ENCODE data around the gene RNF212B. TPM values are rescaled to one million over a fixed set of nuclear protein-coding genes. Genes with fewer than 3 reads are reported as not detected.
"Not testable (repeated sequence)": the region's sequence is repeated elsewhere in the genome, so short reads cannot be mapped to it uniquely, and the experiment has no call there.

The RNF212B gene
- total and polyA plus RNA-seq, 2 of the 13 experiments (the other 11 are each of a cell fraction or from before 2014, with no cell fraction given), result 0.05 TPM; not detected in 1

DNA sequence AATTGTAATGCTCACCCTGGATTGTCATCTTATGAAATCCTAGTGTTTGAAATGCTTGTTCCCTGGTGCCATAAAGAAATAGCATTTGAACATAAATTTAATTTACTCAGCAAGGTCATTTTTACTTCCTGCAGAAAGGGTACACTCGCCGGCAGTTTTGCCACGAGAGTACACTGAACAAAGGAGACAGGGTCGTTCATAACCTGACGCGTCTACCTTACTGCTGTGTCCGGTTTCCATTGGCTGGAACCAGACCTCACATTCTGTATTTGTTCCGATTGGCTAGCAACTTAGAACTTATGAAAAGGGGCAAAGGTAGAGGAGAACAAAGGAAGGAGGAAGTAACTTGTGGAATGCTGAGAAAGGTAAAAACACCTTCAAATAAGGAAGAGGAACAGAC is 23.1 kb downstream of the RNF212B start:
- H3K27ac ChIP-seq (ENCODE audit: extremely low read length, insufficient read depth, low read length); intact Hi-C loops (cut with micrococcal nuclease; ENCODE audit: unreplicated experiment): not testable (repeated sequence)

GRCh38 chr14:23269193-23269592 is 31.5 kb downstream of the RNF212B start:
- Histone ChIP-seq H3K9ac (ENCODE audit: insufficient read depth, low read depth, low read length) (no peak overlapping the region), H4K20me1 (ENCODE audit: insufficient read depth, low read length) (no peaks in the 10 kb centered on the region), H3K4me1 (ENCODE audit: insufficient read depth, low read length) (no peaks in the 10 kb centered on the region), H3K27ac (ENCODE audit: extremely low read length, insufficient read depth, low read length) (no peak overlapping the region), H3K27me3 (ENCODE audit: control insufficient read depth in 1 of 2, insufficient read depth in 2 of 2, low read length in 2 of 2) (peaks cover 0 to 8% of the 10 kb centered on the region in 2 experiments; a peak in 1 of 5 replicates), H3K4me2 (ENCODE audit: low read depth, low read length) (no peak overlapping the region), H3K4me3 (replicated peaks in 1 of 3; ENCODE audit: insufficient read depth in 1 of 3, low read depth in 2 of 3, low read length in 3 of 3) (no peak overlapping the region), H2AFZ (ENCODE audit: low read length) (no peak overlapping the region), H3K36me3 (replicated peaks in 1 of 2; ENCODE audit: control insufficient read depth in 1 of 2, insufficient read depth in 2 of 2, low read length in 2 of 2) (no peaks in the 10 kb centered on the region), H3K79me2 (ENCODE audit: insufficient read depth, low read length) (no peaks in the 10 kb centered on the region), H3K9me3 (ENCODE audit: low read length) (no peaks in the 10 kb centered on the region)
- 44% methylated on average over 7 of the region's 7 CpGs for WGBS (ENCODE audit: low lambda C conversion rate)
- intact Hi-C loops (cut with micrococcal nuclease; ENCODE audit: unreplicated experiment) (loop anchor here (5.0 kb wide), 1 partner anchor 288 kb away; the partner anchor contains the start of gene THTPA), in situ Hi-C loops (cut with HindIII; ENCODE audit: extremely low pct_ligation_motif_present, low pct_unique_long_range_greater_than_20kb) (no loop called here)
- ChIA-PET CTCF (ENCODE audit: low intra/inter-chr PET ratio, low total read pairs) (no interaction called here), POLR2A (interaction anchor here (1.6 to 2.3 kb wide), 2 partner anchors 14 to 17 kb away, joined by 3 to 7 read pairs; partner anchors contain the start of gene HOMEZ)
- FAIRE-seq, result no peak
- no TSS peak for BruUV-seq (replicated peaks)
- peak; percentile 20; the same call in 1 of the 3 replicates for ATAC-seq
- no peak for DNase-seq (ENCODE audit: low spot score)
- no peak for TF ChIP-seq TAF15 (IDR thresholded peaks at IDR 0.05; ENCODE audit: low read depth, low read length, poor library complexity, severe bottlenecking)
- no peak for TF ChIP-seq ZNF773 (CRISPR knock-in tag; IDR thresholded peaks at IDR 0.05; ENCODE audit: borderline replicate concordance)
- TF ChIP-seq UBTF (CRISPR knock-in tag; IDR thresholded peaks at IDR 0.05), result no peak
- no peak for TF ChIP-seq MEIS2 (CRISPR knock-in tag; IDR thresholded peaks at IDR 0.05)
- TF ChIP-seq, protein P1, sequence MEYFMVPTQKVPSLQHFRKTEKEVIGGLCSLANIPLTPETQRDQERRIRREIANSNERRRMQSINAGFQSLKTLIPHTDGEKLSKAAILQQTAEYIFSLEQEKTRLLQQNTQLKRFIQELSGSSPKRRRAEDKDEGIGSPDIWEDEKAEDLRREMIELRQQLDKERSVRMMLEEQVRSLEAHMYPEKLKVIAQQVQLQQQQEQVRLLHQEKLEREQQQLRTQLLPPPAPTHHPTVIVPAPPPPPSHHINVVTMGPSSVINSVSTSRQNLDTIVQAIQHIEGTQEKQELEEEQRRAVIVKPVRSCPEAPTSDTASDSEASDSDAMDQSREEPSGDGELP (IDR thresholded peaks at IDR 0.05; ENCODE audit: borderline replicate concordance, low read depth), result no peak
- TF ChIP-seq SRSF1 (optimal IDR thresholded peaks at IDR 0.05; ENCODE audit: low read depth, low read length), result no peak
- no peak for TF ChIP-seq ZNF749 (CRISPR knock-in tag; IDR thresholded peaks at IDR 0.05; ENCODE audit: borderline replicate concordance)
- TF ChIP-seq SAFB2 (CRISPR knock-in tag; IDR thresholded peaks at IDR 0.05; ENCODE audit: borderline replicate concordance, low read depth), result no peak
- TF ChIP-seq, protein P2, sequence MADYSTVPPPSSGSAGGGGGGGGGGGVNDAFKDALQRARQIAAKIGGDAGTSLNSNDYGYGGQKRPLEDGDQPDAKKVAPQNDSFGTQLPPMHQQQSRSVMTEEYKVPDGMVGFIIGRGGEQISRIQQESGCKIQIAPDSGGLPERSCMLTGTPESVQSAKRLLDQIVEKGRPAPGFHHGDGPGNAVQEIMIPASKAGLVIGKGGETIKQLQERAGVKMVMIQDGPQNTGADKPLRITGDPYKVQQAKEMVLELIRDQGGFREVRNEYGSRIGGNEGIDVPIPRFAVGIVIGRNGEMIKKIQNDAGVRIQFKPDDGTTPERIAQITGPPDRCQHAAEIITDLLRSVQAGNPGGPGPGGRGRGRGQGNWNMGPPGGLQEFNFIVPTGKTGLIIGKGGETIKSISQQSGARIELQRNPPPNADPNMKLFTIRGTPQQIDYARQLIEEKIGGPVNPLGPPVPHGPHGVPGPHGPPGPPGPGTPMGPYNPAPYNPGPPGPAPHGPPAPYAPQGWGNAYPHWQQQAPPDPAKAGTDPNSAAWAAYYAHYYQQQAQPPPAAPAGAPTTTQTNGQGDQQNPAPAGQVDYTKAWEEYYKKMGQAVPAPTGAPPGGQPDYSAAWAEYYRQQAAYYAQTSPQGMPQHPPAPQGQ (CRISPR knock-in tag; IDR thresholded peaks at IDR 0.05; ENCODE audit: borderline replicate concordance), result no peak
- no peak for TF ChIP-seq ZNF547 (CRISPR knock-in tag; IDR thresholded peaks at IDR 0.05)
- TF ChIP-seq RBFOX2 (IDR thresholded peaks at IDR 0.05; ENCODE audit: low read depth, low read length), result no peak

More for the DNA sequence above, 23.1 kb downstream of the RNF212B start:
- H2AFZ ChIP-seq (ENCODE audit: low read length); H3K9me3 ChIP-seq (ENCODE audit: low read length); BruUV-seq (replicated peaks); CTCF ChIA-PET (ENCODE audit: low intra/inter-chr PET ratio, low total read pairs); H3K4me3 ChIP-seq (replicated peaks in 1 of 3; ENCODE audit: insufficient read depth in 1 of 3, low read depth in 2 of 3, low read length in 3 of 3); H3K79me2 ChIP-seq (ENCODE audit: insufficient read depth, low read length); H3K27me3 ChIP-seq (ENCODE audit: control insufficient read depth in 1 of 2, insufficient read depth in 2 of 2, low read length in 2 of 2); FAIRE-seq; H3K4me1 ChIP-seq (ENCODE audit: insufficient read depth, low read length); H3K36me3 ChIP-seq (replicated peaks in 1 of 2; ENCODE audit: control insufficient read depth in 1 of 2, insufficient read depth in 2 of 2, low read length in 2 of 2); ATAC-seq; H3K4me2 ChIP-seq (ENCODE audit: low read depth, low read length); POLR2A ChIA-PET; H4K20me1 ChIP-seq (ENCODE audit: insufficient read depth, low read length); DNase-seq (ENCODE audit: low spot score); H3K9ac ChIP-seq (ENCODE audit: insufficient read depth, low read depth, low read length); TF ChIP-seq LCORL (CRISPR knock-in tag; IDR thresholded peaks at IDR 0.05): not testable (repeated sequence)
- in situ Hi-C loops (cut with HindIII; ENCODE audit: extremely low pct_ligation_motif_present, low pct_unique_long_range_greater_than_20kb), result loop anchor here (5.0 kb wide), 2 partner anchors 36 to 116 kb away; partner anchors contain the start of gene CMTM5
- 0 out of 2 replicates have a peak, but pooled peaks have one; percentile 36 for TF ChIP-seq LCORL (IDR thresholded peaks at IDR 0.05)
- WGBS (ENCODE audit: low lambda C conversion rate), result 44% methylated on average over 8 of the region's 8 CpGs

Data from HepG2 (cell line).